Thyroid gland (tissue), 4 donors: ENCODE results near the gene NCKAP5.

Experiments
- CTCF ChIP-seq, 6 experiments: fragments of 200-600 bp in 3 of 6; fragments of 450-650 bp in 3 of 6; sonication (generic) in 3 of 6; IDR thresholded peaks; one replicate each; pipeline ENCODE4 v1.5.1; 2016 to 2019; ENCODE audit warnings: antibody characterized with exemption in 6 of 6, mild to moderate bottlenecking in 2 of 6, inconsistent platforms in 1 of 6, moderate library complexity in 1 of 6
- POLR2A ChIP-seq, 2 donors: fragments of 450-650 bp; IDR thresholded peaks; one replicate each; pipeline ENCODE4 v1.6.1; 2017; ENCODE audit warnings: antibody characterized with exemption in 2 of 2, mild to moderate bottlenecking in 2 of 2, moderate library complexity in 1 of 2

- TF ChIP-seq CTCF (IDR thresholded peaks at IDR 0.05) (no peak), POLR2A (IDR thresholded peaks at IDR 0.05) (no peak)
Measured at GRCh38 chr2:133485868-133486267, 82.4 kb downstream of the NCKAP5 start.
